Hepatocyte (in vitro differentiated cells): ENCODE measurements around the gene VAPB. TPM values are rescaled to one million over a fixed set of nuclear protein-coding genes. Genes with fewer than 3 reads are reported as not detected.

Experiments
- DNase-seq: peaks from one replicate; pipeline ENCODE4 v3.0.0-alpha.2; 2016; ENCODE audit warnings: low spot score
- H2AFZ ChIP-seq: fragments of 200-600 bp; sonication (generic); 2 replicates; pipeline ENCODE4 v1.6.0; 2016; ENCODE audit warnings: antibody characterized with exemption, mild to moderate bottlenecking
- H3K27ac ChIP-seq: fragments of 200-600 bp; sonication (generic); 2 replicates; pipeline ENCODE4 v1.5.1; 2016; ENCODE audit warnings: mild to moderate bottlenecking
- H3K27me3 ChIP-seq: fragments of 200-600 bp; sonication (generic); 2 replicates; pipeline ENCODE4 v1.6.1; 2016
- H3K36me3 ChIP-seq: fragments of 200-600 bp; sonication (generic); replicated peaks from 2 replicates; pipeline ENCODE4 v1.5.1; 2016; ENCODE audit warnings: low read depth; ENCODE audit not compliant: insufficient read depth
- H3K4me1 ChIP-seq: fragments of 200-600 bp; sonication (generic); 2 replicates; pipeline ENCODE4 v1.5.1; 2016; ENCODE audit warnings: mild to moderate bottlenecking, moderate library complexity; ENCODE audit not compliant: insufficient read depth
- H3K4me2 ChIP-seq: fragments of 200-600 bp; sonication (generic); 2 replicates; pipeline ENCODE4 v1.6.0; 2016
- H3K4me3 ChIP-seq: fragments of 200-600 bp; sonication (generic); 2 replicates; pipeline ENCODE4 v1.5.1; 2016; ENCODE audit warnings: mild to moderate bottlenecking
- H3K79me2 ChIP-seq: fragments of 200-600 bp; sonication (generic); 2 replicates; pipeline ENCODE4 v1.6.0; 2017; ENCODE audit warnings: mild to moderate bottlenecking
- H3K9me2 ChIP-seq: fragments of 200-600 bp; sonication (generic); replicated peaks from 2 replicates; pipeline ENCODE4 v1.6.0; 2017; ENCODE audit warnings: mild to moderate bottlenecking; ENCODE audit not compliant: insufficient read depth
- H3K9me3 ChIP-seq: fragments of 200-600 bp; sonication (generic); 2 replicates; pipeline ENCODE4 v1.5.1; 2016; ENCODE audit warnings: low read depth, mild to moderate bottlenecking
- H4K20me1 ChIP-seq: fragments of 200-600 bp; sonication (generic); 2 replicates; pipeline ENCODE4 v1.6.0; 2016; ENCODE audit warnings: mild to moderate bottlenecking; ENCODE audit not compliant: insufficient read depth, poor library complexity, severe bottlenecking
- EZH2 ChIP-seq: fragments of 200-600 bp; sonication (generic); IDR thresholded peaks from 2 replicates; pipeline ENCODE4 v1.6.1; 2016; ENCODE audit warnings: antibody characterized with exemption, mild to moderate bottlenecking, borderline replicate concordance
- EZH2phosphoT487 ChIP-seq: fragments of 200-600 bp; sonication (generic); IDR thresholded peaks from one replicate; pipeline ENCODE4 v1.6.1; 2018; ENCODE audit warnings: antibody characterized with exemption, mild to moderate bottlenecking, low read depth, moderate library complexity; ENCODE audit not compliant: unreplicated experiment, severe bottlenecking
- WGBS: methylation state at CpG from one replicate; pipeline ENCODE4 v1.1.6; 2016; ENCODE audit warnings: low lambda C conversion rate; ENCODE audit errors: missing lambda C conversion rate; 5-methylcytosine and 5-hydroxymethylcytosine counted together
- polyA plus RNA-seq: library from polyadenylated mRNA; unstranded; fragments of >200 nt; fragmentation: Nextera tagmentation; extraction: Ambion mirVana; gene quantifications from 2 replicates; pipeline ENCODE4 v1.2.1, GENCODE V29; 2016
- total RNA-seq: library from RNA; depleted of rRNA; stranded (reverse); fragments of >200 nt; gene quantifications from 2 replicates; pipeline ENCODE4 v1.2.3, GENCODE V29; 2014
- TF ChIP-seq, protein P1 (sequence below): fragments of 200-600 bp; sonication (generic); IDR thresholded peaks from 2 replicates; pipeline ENCODE4 v1.5.1; 2016; ENCODE audit warnings: antibody characterized with exemption, mild to moderate bottlenecking; ENCODE audit not compliant: poor library complexity

The VAPB gene
- total and polyA plus RNA-seq, 2 experiments from 2014 or later: 32.1 to 49.6 TPM

DNA sequence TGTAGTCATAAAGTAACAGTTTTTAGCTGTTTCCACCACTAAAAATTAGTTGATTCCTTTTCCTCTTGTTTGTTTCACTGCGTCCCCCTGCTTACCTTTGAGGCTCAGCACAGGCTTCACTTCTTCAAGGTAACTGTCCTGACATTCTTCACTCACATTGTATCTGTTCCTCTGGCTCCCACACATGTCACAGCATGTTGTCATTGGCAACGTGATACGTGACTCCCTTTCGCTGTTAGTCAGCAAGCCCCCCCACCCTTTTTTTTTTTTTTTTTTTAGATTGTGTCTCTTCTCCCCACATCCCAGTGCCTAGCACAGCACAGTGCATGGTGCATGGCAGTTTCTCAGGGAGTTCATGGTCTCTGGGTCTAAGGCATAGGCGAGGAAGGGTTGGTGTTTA is 13.3 kb downstream of the VAPB start:
- no peaks in the 10 kb centered on the region for H3K27me3 ChIP-seq
- H3K9me3 ChIP-seq: no peaks in the 10 kb centered on the region
- 90% methylated on average over 5 of the region's 5 CpGs for WGBS
- H3K4me3 ChIP-seq: no peak overlapping the region
- peaks cover 92% of the 10 kb centered on the region for H4K20me1 ChIP-seq
- H3K4me2 ChIP-seq: no peak overlapping the region
- H3K9me2 ChIP-seq: no peaks in the 10 kb centered on the region
- peaks cover 100% of the 10 kb centered on the region for H3K79me2 ChIP-seq
- DNase-seq: no peak
- TF ChIP-seq EZH2 (no peak), EZH2phosphoT487 (no peak)
- TF ChIP-seq, protein P1, sequence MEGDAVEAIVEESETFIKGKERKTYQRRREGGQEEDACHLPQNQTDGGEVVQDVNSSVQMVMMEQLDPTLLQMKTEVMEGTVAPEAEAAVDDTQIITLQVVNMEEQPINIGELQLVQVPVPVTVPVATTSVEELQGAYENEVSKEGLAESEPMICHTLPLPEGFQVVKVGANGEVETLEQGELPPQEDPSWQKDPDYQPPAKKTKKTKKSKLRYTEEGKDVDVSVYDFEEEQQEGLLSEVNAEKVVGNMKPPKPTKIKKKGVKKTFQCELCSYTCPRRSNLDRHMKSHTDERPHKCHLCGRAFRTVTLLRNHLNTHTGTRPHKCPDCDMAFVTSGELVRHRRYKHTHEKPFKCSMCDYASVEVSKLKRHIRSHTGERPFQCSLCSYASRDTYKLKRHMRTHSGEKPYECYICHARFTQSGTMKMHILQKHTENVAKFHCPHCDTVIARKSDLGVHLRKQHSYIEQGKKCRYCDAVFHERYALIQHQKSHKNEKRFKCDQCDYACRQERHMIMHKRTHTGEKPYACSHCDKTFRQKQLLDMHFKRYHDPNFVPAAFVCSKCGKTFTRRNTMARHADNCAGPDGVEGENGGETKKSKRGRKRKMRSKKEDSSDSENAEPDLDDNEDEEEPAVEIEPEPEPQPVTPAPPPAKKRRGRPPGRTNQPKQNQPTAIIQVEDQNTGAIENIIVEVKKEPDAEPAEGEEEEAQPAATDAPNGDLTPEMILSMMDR: no peak
- H2AFZ ChIP-seq: no peak overlapping the region
- peaks cover 7% of the 10 kb centered on the region for H3K4me1 ChIP-seq
- H3K36me3 ChIP-seq: no peaks in the 10 kb centered on the region
- H3K27ac ChIP-seq: no peak overlapping the region

DNA sequence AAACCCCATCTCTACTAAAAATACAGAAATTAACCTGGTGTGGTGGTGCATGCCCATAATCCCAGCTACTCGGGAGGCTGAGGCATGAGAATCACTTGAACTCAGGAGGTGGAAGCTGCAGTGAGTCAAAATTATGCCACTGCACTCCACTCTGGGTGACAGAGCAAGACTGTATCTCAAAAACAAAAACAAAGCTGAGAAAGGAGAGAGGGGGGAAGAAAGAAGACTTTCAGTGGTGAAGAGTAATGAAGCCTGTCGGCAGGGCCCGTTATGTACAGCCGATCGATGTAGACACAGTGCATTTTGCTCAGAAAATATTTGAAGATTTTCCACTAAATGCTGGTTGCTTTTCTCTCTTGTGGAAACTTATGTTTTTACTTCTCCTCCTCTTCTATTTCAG is 13.8 kb downstream of the VAPB start:
- no peak for DNase-seq
- peaks cover 95% of the 10 kb centered on the region for H4K20me1 ChIP-seq
- no peak overlapping the region for H2AFZ ChIP-seq
- H3K27ac ChIP-seq: no peak overlapping the region
- no peak overlapping the region for H3K4me3 ChIP-seq
- 96% methylated on average over 5 of the region's 5 CpGs for WGBS
- TF ChIP-seq EZH2phosphoT487: no peak
- TF ChIP-seq, protein P1: no peak
- TF ChIP-seq EZH2: no peak
- H3K4me2 ChIP-seq: no peak overlapping the region
- H3K9me3 ChIP-seq: no peaks in the 10 kb centered on the region
- H3K4me1 ChIP-seq: peaks cover 7% of the 10 kb centered on the region
- peaks cover 100% of the 10 kb centered on the region for H3K79me2 ChIP-seq
- H3K27me3 ChIP-seq: no peaks in the 10 kb centered on the region
- H3K9me2 ChIP-seq: no peaks in the 10 kb centered on the region
- H3K36me3 ChIP-seq: no peaks in the 10 kb centered on the region

DNA sequence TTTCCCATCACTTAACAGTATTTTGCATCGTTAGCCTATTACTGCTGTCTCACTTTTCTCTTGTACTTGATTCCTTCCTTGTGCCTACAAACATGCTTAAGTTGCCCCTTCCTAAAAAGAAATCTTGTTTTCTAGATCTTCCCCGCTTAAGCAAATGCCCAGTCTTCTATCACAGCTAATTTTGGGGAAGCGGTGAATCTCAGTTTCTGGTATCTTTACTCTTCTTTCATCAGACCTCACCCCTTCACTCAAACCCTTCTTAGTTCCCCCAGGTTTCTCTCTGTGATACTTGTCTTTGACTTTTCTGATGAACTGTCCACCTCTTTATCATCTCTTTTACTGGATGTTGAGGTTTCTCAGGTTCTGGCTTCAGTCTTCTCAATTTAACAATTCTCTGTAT is 14.2 kb downstream of the VAPB start:
- no peak overlapping the region for H3K4me3 ChIP-seq
- H3K27me3 ChIP-seq: no peaks in the 10 kb centered on the region
- H3K9me2 ChIP-seq: no peaks in the 10 kb centered on the region
- H2AFZ ChIP-seq: no peak overlapping the region
- no peak for DNase-seq
- no peaks in the 10 kb centered on the region for H3K36me3 ChIP-seq
- peaks cover 7% of the 10 kb centered on the region for H3K4me1 ChIP-seq
- TF ChIP-seq, protein P1: no peak
- no peak for TF ChIP-seq EZH2
- no peak for TF ChIP-seq EZH2phosphoT487
- 96% methylated on average over 3 of the region's 3 CpGs for WGBS
- peaks cover 96% of the 10 kb centered on the region for H4K20me1 ChIP-seq
- H3K27ac ChIP-seq: no peak overlapping the region
- no peak overlapping the region for H3K4me2 ChIP-seq
- H3K79me2 ChIP-seq: peaks cover 100% of the 10 kb centered on the region
- H3K9me3 ChIP-seq: no peaks in the 10 kb centered on the region
